AG10803 (cell line): ENCODE measurements around the gene SMG9.
A peak's percentile ranks its signal among the peaks of the same experiment; 100 is the strongest.

Source experiments
- DNase-seq: peaks from one replicate; pipeline ENCODE4 v3.0.0; 2010; ENCODE audit warnings: low read depth
- H3K4me3 ChIP-seq: 2 replicates; pipeline ENCODE4 v1.5.1; 2011; ENCODE audit warnings: mild to moderate bottlenecking, low read length, control low read depth
- TF ChIP-seq, protein P1 (sequence below): conservative IDR thresholded peaks from 2 replicates; pipeline ENCODE4 v1.5.1; 2011; ENCODE audit warnings: mild to moderate bottlenecking, low read length, control low read depth, inconsistent platforms

Gene SMG9

GRCh38 chr19:43754253-43754502 is 584 bp downstream of the SMG9 start:
- DNase-seq = no peak
- H3K4me3 ChIP-seq = peak overlapping the region; percentile 87
- TF ChIP-seq, protein P1, sequence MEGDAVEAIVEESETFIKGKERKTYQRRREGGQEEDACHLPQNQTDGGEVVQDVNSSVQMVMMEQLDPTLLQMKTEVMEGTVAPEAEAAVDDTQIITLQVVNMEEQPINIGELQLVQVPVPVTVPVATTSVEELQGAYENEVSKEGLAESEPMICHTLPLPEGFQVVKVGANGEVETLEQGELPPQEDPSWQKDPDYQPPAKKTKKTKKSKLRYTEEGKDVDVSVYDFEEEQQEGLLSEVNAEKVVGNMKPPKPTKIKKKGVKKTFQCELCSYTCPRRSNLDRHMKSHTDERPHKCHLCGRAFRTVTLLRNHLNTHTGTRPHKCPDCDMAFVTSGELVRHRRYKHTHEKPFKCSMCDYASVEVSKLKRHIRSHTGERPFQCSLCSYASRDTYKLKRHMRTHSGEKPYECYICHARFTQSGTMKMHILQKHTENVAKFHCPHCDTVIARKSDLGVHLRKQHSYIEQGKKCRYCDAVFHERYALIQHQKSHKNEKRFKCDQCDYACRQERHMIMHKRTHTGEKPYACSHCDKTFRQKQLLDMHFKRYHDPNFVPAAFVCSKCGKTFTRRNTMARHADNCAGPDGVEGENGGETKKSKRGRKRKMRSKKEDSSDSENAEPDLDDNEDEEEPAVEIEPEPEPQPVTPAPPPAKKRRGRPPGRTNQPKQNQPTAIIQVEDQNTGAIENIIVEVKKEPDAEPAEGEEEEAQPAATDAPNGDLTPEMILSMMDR = no peak

- H3K4me3 ChIP-seq = no peak overlapping the region
- DNase-seq = no peak
- TF ChIP-seq, protein P1 = no peak
These were observed 2.4 kb downstream of the SMG9 start for GRCh38 chr19:43752287-43752875.

- no peak overlapping the region for H3K4me3 ChIP-seq
- TF ChIP-seq, protein P1 = no peak
- DNase-seq = peak; percentile 70
These were observed 3.1 kb downstream of the SMG9 start for GRCh38 chr19:43751466-43752220.

DNA sequence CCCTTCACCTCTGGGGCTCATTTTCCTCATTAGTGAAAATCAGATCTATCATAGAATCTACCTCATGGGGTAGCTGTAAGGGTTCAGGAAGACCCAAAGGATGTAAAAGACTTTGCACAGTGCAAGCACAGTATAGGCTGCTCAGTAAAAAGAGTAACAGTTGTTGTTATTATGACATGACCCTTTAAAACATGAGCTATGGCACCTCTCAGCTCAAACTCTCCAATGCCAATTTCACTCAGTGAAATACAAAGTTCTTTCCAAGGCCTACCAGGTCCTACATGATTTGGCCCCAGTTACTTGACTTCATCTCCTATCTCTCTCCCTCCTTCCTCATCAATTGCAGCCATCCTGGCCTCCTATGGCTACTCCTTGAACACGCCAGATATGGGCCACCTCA is 4.9 kb downstream of the SMG9 start:
- TF ChIP-seq, protein P1 = no peak
- DNase-seq = no peak
- H3K4me3 ChIP-seq = no peak overlapping the region

DNA sequence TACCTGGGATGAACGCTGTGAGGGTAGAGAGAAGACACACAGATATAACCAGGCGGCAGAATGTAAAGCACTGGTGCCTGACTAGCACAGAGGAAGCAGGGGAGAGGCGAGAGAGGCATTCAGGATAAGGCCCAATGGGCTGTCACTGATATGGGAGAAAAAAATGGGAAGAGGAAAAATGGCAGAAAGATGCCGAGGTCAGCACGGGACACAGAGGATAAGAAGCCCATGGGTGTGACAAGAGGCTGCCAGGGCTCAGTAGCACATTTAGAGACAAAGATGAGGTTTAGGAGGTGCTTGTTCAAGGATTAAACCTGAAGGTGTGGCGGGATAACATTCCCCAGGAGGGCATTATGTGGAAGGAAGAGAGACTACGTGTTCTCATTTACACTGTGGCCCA is 5.6 kb downstream of the SMG9 start:
- no peak for DNase-seq
- H3K4me3 ChIP-seq = no peak overlapping the region
- TF ChIP-seq, protein P1 = no peak

GRCh38 chr19:43748685-43749084 is 6.1 kb downstream of the SMG9 start:
- no peak overlapping the region for H3K4me3 ChIP-seq
- DNase-seq = no peak
- TF ChIP-seq, protein P1 = no peak

GRCh38 chr19:43748205-43748594 is 6.6 kb downstream of the SMG9 start:
- no peak overlapping the region for H3K4me3 ChIP-seq
- TF ChIP-seq, protein P1 = no peak
- no peak for DNase-seq
